ENCODE measurements around the gene GSX2.
"Not testable (repeated sequence)": the region's sequence is repeated elsewhere in the genome, so short reads cannot be mapped to it uniquely, and the experiment has no call there.

The GSX2 gene

GRCh38 chr4:54103190-54103574 is 3.2 kb downstream of the GSX2 start:
- no peak for DNase-seq (ENCODE audit: low read depth)

- no peak for DNase-seq (ENCODE audit: low read depth)
Observed at GRCh38 chr4:54104907-54105306, 4.9 kb downstream of the GSX2 start.

GRCh38 chr4:54107951-54108748 is 8.2 kb downstream of the GSX2 start:
- no peak for DNase-seq (ENCODE audit: low read depth)

DNA sequence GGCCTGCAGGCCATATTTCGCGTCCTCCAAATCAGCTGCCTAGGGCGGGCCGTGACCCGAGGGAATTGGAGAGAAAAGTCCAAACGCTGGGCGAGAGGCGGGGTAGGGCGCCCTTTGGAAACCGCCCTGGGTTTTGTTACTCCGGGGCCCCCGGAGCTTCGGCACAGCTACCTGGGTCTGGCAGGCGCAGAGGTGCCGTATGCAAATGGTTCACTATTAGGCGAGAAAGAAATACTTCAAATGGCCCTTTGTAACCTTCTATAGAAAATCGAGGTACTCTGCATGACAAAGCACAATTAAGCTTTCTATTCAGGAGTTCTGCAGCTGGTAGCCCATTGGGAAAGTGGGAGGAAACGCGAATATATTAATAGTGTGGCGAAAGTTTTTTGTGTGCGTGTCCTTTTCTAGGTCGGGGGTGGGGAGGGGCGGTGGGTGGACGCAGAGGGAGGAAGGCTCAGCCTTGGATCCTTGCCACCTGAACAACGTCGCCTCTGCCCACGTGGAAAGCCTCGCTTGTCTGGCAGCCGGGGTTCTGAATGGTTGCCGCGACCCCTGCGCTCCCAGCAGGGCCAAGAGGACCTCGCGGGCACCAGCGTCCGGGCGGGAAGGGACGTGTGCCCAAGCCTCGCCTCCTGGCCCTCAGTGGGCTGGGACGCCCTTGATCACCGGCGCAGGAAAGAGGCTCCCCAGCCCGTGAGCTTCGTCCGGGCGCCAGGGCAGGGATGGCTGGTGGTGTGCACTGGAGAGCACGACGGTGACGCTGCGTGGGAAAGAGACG is 9.5 kb downstream of the GSX2 start:
- DNase-seq (ENCODE audit: low read depth) = no peak

GRCh38 chr4:54110019-54110416 is 10.1 kb downstream of the GSX2 start:
- DNase-seq (ENCODE audit: low read depth) = no peak

DNA sequence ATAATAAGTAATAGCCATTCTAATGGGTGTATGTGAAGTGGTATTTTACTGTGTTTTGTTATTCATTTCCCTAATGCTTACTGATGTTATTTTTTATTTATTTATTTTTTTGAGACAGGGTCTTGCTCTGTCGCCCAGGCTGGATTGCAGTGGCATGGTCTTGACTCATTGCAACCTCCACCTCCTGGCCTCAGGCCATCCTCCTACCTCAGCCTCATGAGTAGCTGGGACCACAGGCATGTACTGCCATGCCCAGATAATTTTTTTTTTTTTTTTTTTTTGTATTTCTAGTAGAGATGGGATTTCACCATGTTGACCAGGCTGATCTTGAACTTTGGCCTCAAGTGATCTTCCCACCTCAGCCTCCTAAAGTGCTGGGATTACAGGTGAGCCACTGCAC is 13.2 kb downstream of the GSX2 start:
- not testable (repeated sequence) for DNase-seq (ENCODE audit: low read depth)

DNA sequence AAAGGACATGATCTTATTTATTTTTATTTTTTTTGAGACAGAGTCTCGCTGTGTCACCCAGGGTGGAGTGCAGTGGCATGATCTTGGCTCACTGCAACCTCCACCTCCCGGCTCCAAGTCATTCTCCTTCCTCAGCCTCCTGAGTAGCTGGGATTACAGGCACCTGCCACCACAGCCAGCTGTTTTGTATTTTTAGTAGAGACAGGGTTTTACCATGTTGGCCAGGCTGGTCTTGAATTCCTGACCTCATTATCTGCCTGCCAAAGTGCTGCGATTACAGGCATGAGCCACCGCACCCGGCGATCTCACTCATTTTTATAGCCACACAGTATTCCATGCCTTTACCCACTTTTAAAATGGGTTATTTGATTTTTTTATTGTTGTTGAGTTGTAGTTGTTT is 16.3 kb downstream of the GSX2 start:
- not testable (repeated sequence) for DNase-seq (ENCODE audit: low read depth)

- DNase-seq (ENCODE audit: low read depth) = no peak
Observed at GRCh38 chr4:54118850-54119589, 19.1 kb downstream of the GSX2 start.

DNA sequence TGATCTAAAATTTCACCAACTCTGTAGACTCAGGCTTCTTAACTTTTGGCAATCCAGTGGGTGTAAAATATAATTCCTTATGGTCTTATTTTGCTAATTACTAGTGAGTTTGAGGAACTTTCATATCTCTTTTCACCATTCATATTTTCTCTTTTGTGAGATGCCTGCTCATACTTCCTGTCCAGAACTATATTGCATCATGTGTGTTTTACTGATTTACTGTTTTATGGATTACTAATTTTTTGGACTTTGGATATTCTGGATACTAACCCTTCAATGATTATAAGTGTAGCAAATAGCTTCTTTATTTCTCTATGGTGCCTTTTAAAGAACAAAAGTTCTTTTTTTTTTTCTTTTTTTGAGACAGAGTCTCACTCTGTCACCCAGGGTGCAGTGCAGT is 20.6 kb downstream of the GSX2 start:
- DNase-seq (ENCODE audit: low read depth) = no peak

- no peak for DNase-seq (ENCODE audit: low read depth)
Observed at GRCh38 chr4:54127660-54128059, 27.7 kb downstream of the GSX2 start.

DNA sequence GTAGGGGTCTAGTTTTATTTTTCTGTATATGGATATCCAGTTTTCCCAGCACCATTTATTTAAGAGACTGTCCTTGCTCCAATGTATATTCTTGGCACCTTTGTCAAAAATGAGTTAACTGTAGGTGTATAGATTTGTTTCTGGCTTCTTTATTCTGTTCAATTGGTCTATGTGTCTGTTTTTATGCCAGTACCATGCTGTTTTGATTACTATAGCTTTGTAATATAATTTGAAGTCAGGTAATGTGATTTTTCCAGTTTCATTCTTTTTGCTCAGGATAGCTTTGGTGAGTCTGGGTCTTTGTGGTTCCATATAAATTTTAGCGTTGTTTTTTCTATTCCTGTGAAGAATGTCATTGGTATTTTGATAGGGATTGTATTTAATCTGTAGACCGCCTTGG is 28.7 kb downstream of the GSX2 start:
- not testable (repeated sequence) for DNase-seq (ENCODE audit: low read depth)

- DNase-seq (ENCODE audit: low read depth) = no peak
Observed at GRCh38 chr4:54139332-54139731, 39.4 kb downstream of the GSX2 start.

GRCh38 chr4:54140287-54140686 is 40.3 kb downstream of the GSX2 start:
- DNase-seq (ENCODE audit: low read depth) = no peak

GRCh38 chr4:54144199-54144598 is 44.2 kb downstream of the GSX2 start:
- no peak for DNase-seq (ENCODE audit: low read depth)

DNA sequence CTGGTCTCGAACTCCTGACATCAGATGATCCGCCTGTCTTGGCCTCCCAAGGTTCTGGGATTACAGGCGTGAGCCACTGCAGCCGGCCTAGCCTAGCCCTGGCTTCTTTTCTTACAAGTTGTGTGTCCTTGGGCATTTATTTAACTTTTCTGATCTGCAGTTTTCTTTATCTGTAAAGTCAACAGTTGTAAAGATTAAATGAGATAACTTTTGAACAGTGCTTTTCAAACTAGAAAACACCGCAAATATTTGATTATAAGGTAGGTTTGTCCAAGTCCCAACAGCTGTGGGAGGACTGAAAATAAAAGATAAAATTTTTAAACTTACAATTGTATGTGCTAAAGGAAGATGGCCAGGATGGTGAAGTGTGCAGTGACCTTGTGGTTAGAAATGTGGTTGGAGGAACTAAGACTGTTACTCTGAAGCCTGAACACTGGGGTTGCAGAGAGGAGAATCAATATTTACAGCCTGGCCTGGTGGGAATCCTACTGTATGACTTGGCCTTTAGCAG is 44.8 kb downstream of the GSX2 start:
- DNase-seq (ENCODE audit: low read depth) = peak; percentile 48

DNA sequence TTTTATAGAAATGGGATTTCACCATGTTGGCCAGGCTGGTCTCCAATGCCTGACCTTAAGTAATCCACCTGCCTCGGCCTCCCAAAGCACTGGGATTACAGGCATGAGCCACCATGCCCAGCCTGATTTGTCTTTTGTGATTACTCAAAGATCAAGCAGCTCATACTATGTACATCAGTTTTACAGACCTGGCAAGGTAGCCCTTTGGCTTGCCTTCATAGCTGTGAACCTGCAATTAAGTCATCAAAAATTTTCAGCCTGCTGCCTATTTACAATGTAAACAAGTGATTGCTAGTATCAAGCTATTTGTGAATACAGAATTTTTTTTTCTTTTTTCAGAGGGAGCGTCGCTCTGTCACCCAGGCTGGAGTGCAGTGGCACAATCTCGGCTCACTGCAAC is 46.2 kb downstream of the GSX2 start:
- DNase-seq (ENCODE audit: low read depth) = no peak

- DNase-seq (ENCODE audit: low read depth) = no peak
Observed at GRCh38 chr4:54149323-54149722, 49.4 kb downstream of the GSX2 start.

All from EH (cell line).